K562 (cell line): ENCODE results near the gene LCE3A. TPM values are rescaled to one million over a fixed set of nuclear protein-coding genes. Genes with fewer than 3 reads are reported as not detected.

Source experiments
- ATAC-seq: fragments of 200-7000 bp; cut with Tn5 transposase; 3 replicates; pipeline ENCODE4 v1.9.1; 2020; ENCODE audit warnings: moderate library complexity
- BruUV-seq: library from RNA; stranded (reverse); fragments of 400-500 nt; replicated peaks from 2 replicates; lab custom pipeline; 2021; lab: Mats Ljungman, UMichigan
- CTCF ChIA-PET: fragments of 300-600 bp; formaldehyde crosslinking; extraction: SDS; loops from one replicate; lab custom pipeline; 2021; ENCODE audit warnings: low intra/inter-chr PET ratio; lab: Yijun Ruan, JAX
- POLR2A ChIA-PET: fragments of 300-600, 350-650 bp; sonication (Branson Sonifier 250); formaldehyde crosslinking; extraction: SDS; loops from one replicate; lab custom pipeline; 2021; ENCODE audit warnings: antibody characterized with exemption, inconsistent platforms; lab: Yijun Ruan, JAX
- DNase-seq, 4 experiments: peaks; one replicate each; pipeline versions ENCODE4 v3.0.0 to v3.0.0-alpha.2; 2011 to 2018; ENCODE audit warnings: low spot score in 3 of 4, mixed read lengths in 3 of 4; ENCODE audit errors: extremely low read depth in 1 of 4
- FAIRE-seq: peaks from 2 replicates; lab custom pipeline; 2011; peaks lifted over from hg19 to GRCh38; lab: Jason Lieb, UNC
- H2AFZ ChIP-seq: 2 replicates; pipeline ENCODE4 v1.6.0; 2011; ENCODE audit warnings: low read depth, low read length, control low read depth, inconsistent platforms
- H3K27ac ChIP-seq: fragments of 200-600 bp; 3 replicates; pipeline ENCODE4 v1.8.0; 2011; ENCODE audit warnings: low read depth, mild to moderate bottlenecking, control low read depth, inconsistent platforms, low read length, moderate library complexity, mixed read lengths; ENCODE audit errors: extremely low read depth
- H3K27me3 ChIP-seq, 2 experiments: fragments of 300-600 bp in 1 of 2; 2 replicates in 1 of 2; 3 replicates in 1 of 2; pipeline versions ENCODE4 v1.6.0 to v1.8.0; 2011; ENCODE audit warnings: inconsistent platforms in 2 of 2, low read length in 2 of 2, mild to moderate bottlenecking in 1 of 2, mixed read lengths in 1 of 2, moderate library complexity in 1 of 2; ENCODE audit not compliant: control insufficient read depth in 2 of 2, insufficient read depth in 2 of 2
- H3K36me3 ChIP-seq: fragments of 300-600 bp; 3 replicates; pipeline ENCODE4 v1.8.0; 2011; ENCODE audit warnings: mild to moderate bottlenecking, low read length, inconsistent platforms; ENCODE audit not compliant: control insufficient read depth, insufficient read depth
- H3K4me1 ChIP-seq, 2 experiments: fragments of 200-600 bp in 1 of 2; replicated peaks in 1 of 2; 2 replicates in 1 of 2; 3 replicates in 1 of 2; pipeline versions ENCODE4 v1.5.1 to v1.8.0; 2011; ENCODE audit warnings: inconsistent platforms in 2 of 2, low read length in 2 of 2, mild to moderate bottlenecking in 1 of 2, mixed read lengths in 1 of 2, moderate library complexity in 1 of 2; ENCODE audit not compliant: control insufficient read depth in 2 of 2, insufficient read depth in 2 of 2
- H3K4me2 ChIP-seq: 2 replicates; pipeline ENCODE4 v1.6.1; 2011; ENCODE audit warnings: low read length, control low read depth, inconsistent platforms, mixed read lengths; ENCODE audit not compliant: insufficient read depth
- H3K4me3 ChIP-seq: fragments of 200-600 bp; sonication (generic), shearing (Covaris generic); 2 replicates; pipeline ENCODE4 v1.5.1; 2016; ENCODE audit warnings: control low read depth, inconsistent platforms
- H3K79me2 ChIP-seq: fragments of 200-600 bp; 3 replicates; pipeline ENCODE4 v1.8.0; 2011; ENCODE audit warnings: low read length, inconsistent platforms; ENCODE audit not compliant: control insufficient read depth, insufficient read depth
- H3K9ac ChIP-seq, 2 experiments: 2 replicates each; pipeline versions ENCODE4 v1.6.0 to v1.6.1; 2011; ENCODE audit warnings: low read depth in 2 of 2, low read length in 2 of 2, control low read depth in 1 of 2, inconsistent platforms in 1 of 2, mild to moderate bottlenecking in 1 of 2, mixed read lengths in 1 of 2; ENCODE audit not compliant: insufficient read depth in 1 of 2
- H3K9me1 ChIP-seq: one replicate; pipeline ENCODE4 v1.6.0; 2011; ENCODE audit warnings: inconsistent platforms, mild to moderate bottlenecking, low read length, moderate library complexity; ENCODE audit not compliant: control insufficient read depth, insufficient read depth
- H3K9me3 ChIP-seq: replicated peaks from 2 replicates; pipeline ENCODE4 v1.5.1; 2011; ENCODE audit warnings: low read depth, low read length, inconsistent platforms; ENCODE audit not compliant: control insufficient read depth, insufficient read depth
- H4K20me1 ChIP-seq: replicated peaks from 2 replicates; pipeline ENCODE4 v1.6.1; 2011; ENCODE audit warnings: low read length, inconsistent platforms, mixed read lengths; ENCODE audit not compliant: control insufficient read depth, insufficient read depth
- ADNP ChIP-seq: fragments of 200-800 bp; sonication (Bioruptor generic); IDR thresholded peaks from 2 replicates; pipeline ENCODE4 v1.6.1; 2016; ENCODE audit warnings: missing genetic modification characterization, missing compliant biosample characterization
- ETV6 ChIP-seq, 3 experiments: fragments of 150-350 bp in 1 of 3; sonication (generic) in 1 of 3; formaldehyde crosslinking in 1 of 3; IDR thresholded peaks; 2 replicates each; pipeline versions ENCODE4 v1.6.1 to v1.8.0; 2014 to 2022; ENCODE audit warnings: borderline replicate concordance in 2 of 3, low read depth in 2 of 3, antibody characterized with exemption in 1 of 3, low read length in 1 of 3, mild to moderate bottlenecking in 1 of 3, missing genetic modification reagents in 1 of 3
- HDAC3 ChIP-seq: fragments of 450-650 bp; IDR thresholded peaks from 2 replicates; pipeline ENCODE4 v1.6.1; 2018; ENCODE audit warnings: borderline replicate concordance, mild to moderate bottlenecking, moderate library complexity; ENCODE audit not compliant: partially characterized antibody
- MCM3 ChIP-seq: fragments of 450-650 bp; IDR thresholded peaks from 2 replicates; pipeline ENCODE4 v1.6.1; 2016
- MCM5 ChIP-seq: fragments of 450-650 bp; IDR thresholded peaks from 2 replicates; pipeline ENCODE4 v1.6.1; 2016; ENCODE audit warnings: low read depth
- SMARCC2 ChIP-seq: fragments of 450-650 bp; IDR thresholded peaks from 2 replicates; pipeline ENCODE4 v1.6.1; 2017; ENCODE audit warnings: antibody characterized with exemption, moderate library complexity, mild to moderate bottlenecking, low read depth
- SRF ChIP-seq, 2 experiments: fragments of 250-450, 450-650 bp in 1 of 2; sonication (Bioruptor Pico) in 1 of 2; sonication (generic) in 1 of 2; formaldehyde crosslinking; IDR thresholded peaks; 2 replicates each; pipeline versions ENCODE4 v1.5.0 to v1.5.1; 2020 to 2022; ENCODE audit warnings: mild to moderate bottlenecking in 1 of 2, missing genetic modification reagents in 1 of 2
- TCF3 ChIP-seq: sonication (generic); formaldehyde crosslinking; IDR thresholded peaks from 2 replicates; pipeline ENCODE4 v1.4.0; 2020; ENCODE audit warnings: mild to moderate bottlenecking, missing genetic modification reagents
- TSC22D4 ChIP-seq: fragments of 450-650 bp; IDR thresholded peaks from 2 replicates; pipeline ENCODE4 v1.6.1; 2016; ENCODE audit warnings: missing genetic modification characterization, missing biosample characterization, control low read depth
- ZNF431 ChIP-seq: sonication (generic); formaldehyde crosslinking; IDR thresholded peaks from 2 replicates; pipeline ENCODE4 v1.8.0; 2022; ENCODE audit warnings: mild to moderate bottlenecking, missing genetic modification reagents
- ZNF668 ChIP-seq: fragments of 250-450 bp; sonication (Bioruptor Pico); IDR thresholded peaks from 2 replicates; pipeline ENCODE4 v1.8.0; 2022; ENCODE audit warnings: mild to moderate bottlenecking, inconsistent platforms
- ZNF76 ChIP-seq: fragments of 250-450 bp; sonication (Bioruptor Pico); IDR thresholded peaks from 2 replicates; pipeline ENCODE4 v1.4.0; 2020; ENCODE audit warnings: mild to moderate bottlenecking, moderate library complexity, borderline replicate concordance
- ZNF785 ChIP-seq: fragments of 250-450 bp; sonication (Bioruptor Pico); IDR thresholded peaks from 2 replicates; pipeline ENCODE4 v1.4.0; 2020; ENCODE audit warnings: mild to moderate bottlenecking
- WGBS: fragments of 100-300 bp; shearing (Covaris generic); methylation state at CpG from one replicate; pipeline ENCODE4 v1.1.6; 2016; ENCODE audit warnings: low coverage, mixed read lengths; ENCODE audit not compliant: insufficient coverage; ENCODE audit errors: missing lambda C conversion rate; 5-methylcytosine and 5-hydroxymethylcytosine counted together
- in situ Hi-C: fragments of 300-500 bp; cut with MboI; formaldehyde crosslinking; loops from 4 replicates; pipeline ENCODE4 v1.15.0; 2018; ENCODE audit warnings: inconsistent platforms, mixed read lengths
- intact Hi-C: fragments of 100-400 bp; cut with micrococcal nuclease; formaldehyde crosslinking; loops from 2 replicates; pipeline ENCODE4 v1.14.2; 2022
- polyA plus RNA-seq, 8 experiments: library from polyadenylated mRNA; depleted of rRNA in 4 of 8; stranded (reverse) in 5 of 8; unstranded in 3 of 8; fragments of >200 nt; fragmentation: Nextera tagmentation in 2 of 8; fragmentation: Illumina TruSeq in 1 of 8; extraction: Ambion mirVana in 2 of 8; extraction: Trizol in 1 of 8; gene quantifications; 2 replicates each; pipeline versions ENCODE4 v1.2.1 to v1.2.3, GENCODE V29; 2011 to 2014; ENCODE audit warnings: inconsistent platforms in 1 of 8, missing spikeins in 1 of 8
- total RNA-seq, 7 experiments: library from RNA; depleted of rRNA in 6 of 7; stranded (reverse); fragments of >200 nt in 6 of 7; fragmentation: Illumina TruSeq in 2 of 7; extraction: Trizol in 2 of 7; gene quantifications; 2 replicates each; pipeline versions ENCODE4 v1.2.1 to v1.2.3, GENCODE V29; 2011 to 2021; ENCODE audit warnings: low replicate concordance in 1 of 7
- TF ChIP-seq, protein P1 (sequence below): fragments of 250-450 bp; sonication (Bioruptor Pico); IDR thresholded peaks from 2 replicates; pipeline ENCODE4 v1.4.0; 2020; ENCODE audit warnings: mild to moderate bottlenecking, moderate library complexity, borderline replicate concordance
- TF ChIP-seq, protein P2 (sequence below): fragments of 450-650 bp; IDR thresholded peaks from 2 replicates; pipeline ENCODE4 v1.6.1; 2014; ENCODE audit warnings: low read depth, mild to moderate bottlenecking, moderate library complexity, borderline replicate concordance
- TF ChIP-seq, protein P3 (sequence below): fragments of 450-650 bp; formaldehyde crosslinking; IDR thresholded peaks from 2 replicates; pipeline ENCODE4 v1.4.0; 2020; ENCODE audit warnings: mild to moderate bottlenecking, moderate library complexity
- TF ChIP-seq, protein P4 (sequence below): fragments of 250-450 bp; sonication (Bioruptor Pico); IDR thresholded peaks from 2 replicates; pipeline ENCODE4 v1.4.0; 2020

Gene LCE3A
- total and polyA plus RNA-seq, 9 of the 15 experiments (the other 6 are each of a cell fraction or from before 2014, with no cell fraction given), result not detected

DNA sequence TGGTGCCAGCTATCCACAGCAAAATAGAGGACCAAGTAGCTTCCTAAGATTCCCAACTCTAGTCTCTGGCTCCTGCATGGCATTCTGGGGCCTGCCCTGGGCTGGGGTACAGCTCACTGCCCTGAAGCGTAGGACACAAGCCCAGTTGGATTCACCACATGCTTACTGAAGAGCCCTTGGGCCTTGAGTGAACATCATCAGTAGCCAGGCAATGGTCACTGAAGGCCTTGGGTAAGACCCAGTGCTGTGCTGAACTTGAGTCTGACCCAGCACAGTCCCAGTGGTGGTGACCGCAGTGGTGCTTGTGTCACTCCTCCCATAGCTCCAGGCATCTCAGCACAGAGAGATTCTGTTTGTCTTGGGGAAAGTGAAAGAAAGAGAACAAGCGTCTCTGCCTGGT lies 7.7 kb upstream of the LCE3A start:
- 0% methylated on average over 3 of the region's 3 CpGs for WGBS
- H3K9ac ChIP-seq, result no peak overlapping the region
- H3K27me3 ChIP-seq, result no peaks in the 10 kb centered on the region
- no peaks in the 10 kb centered on the region for H3K4me1 ChIP-seq
- DNase-seq (no peak), ATAC-seq (no peak), FAIRE-seq (no peak)
- in situ Hi-C loops, result no loop called here
- H3K4me2 ChIP-seq, result no peak overlapping the region
- no peaks in the 10 kb centered on the region for H3K9me3 ChIP-seq
- no peaks in the 10 kb centered on the region for H3K79me2 ChIP-seq
- no TSS peak for BruUV-seq
- ChIA-PET POLR2A (no interaction called here), CTCF (no interaction called here)
- H3K4me3 ChIP-seq, result no peak overlapping the region
- H4K20me1 ChIP-seq, result no peaks in the 10 kb centered on the region
- H3K27ac ChIP-seq, result no peak overlapping the region
- intact Hi-C loops, result no loop called here
- no peaks in the 10 kb centered on the region for H3K9me1 ChIP-seq
- H3K36me3 ChIP-seq, result no peaks in the 10 kb centered on the region
- H2AFZ ChIP-seq, result no peak overlapping the region
- no peak for TF ChIP-seq SMARCC2
- no peak for TF ChIP-seq TSC22D4 (tag)
- TF ChIP-seq ETV6 (IDR thresholded peaks at IDR 0.05; ENCODE audit: borderline replicate concordance in 1 of 2, low read depth in 2 of 2, low read length in 1 of 2), result no peak
- TF ChIP-seq ETV6 (CRISPR knock-in tag; IDR thresholded peaks at IDR 0.05; ENCODE audit: borderline replicate concordance), result no peak
- TF ChIP-seq, protein P1, sequence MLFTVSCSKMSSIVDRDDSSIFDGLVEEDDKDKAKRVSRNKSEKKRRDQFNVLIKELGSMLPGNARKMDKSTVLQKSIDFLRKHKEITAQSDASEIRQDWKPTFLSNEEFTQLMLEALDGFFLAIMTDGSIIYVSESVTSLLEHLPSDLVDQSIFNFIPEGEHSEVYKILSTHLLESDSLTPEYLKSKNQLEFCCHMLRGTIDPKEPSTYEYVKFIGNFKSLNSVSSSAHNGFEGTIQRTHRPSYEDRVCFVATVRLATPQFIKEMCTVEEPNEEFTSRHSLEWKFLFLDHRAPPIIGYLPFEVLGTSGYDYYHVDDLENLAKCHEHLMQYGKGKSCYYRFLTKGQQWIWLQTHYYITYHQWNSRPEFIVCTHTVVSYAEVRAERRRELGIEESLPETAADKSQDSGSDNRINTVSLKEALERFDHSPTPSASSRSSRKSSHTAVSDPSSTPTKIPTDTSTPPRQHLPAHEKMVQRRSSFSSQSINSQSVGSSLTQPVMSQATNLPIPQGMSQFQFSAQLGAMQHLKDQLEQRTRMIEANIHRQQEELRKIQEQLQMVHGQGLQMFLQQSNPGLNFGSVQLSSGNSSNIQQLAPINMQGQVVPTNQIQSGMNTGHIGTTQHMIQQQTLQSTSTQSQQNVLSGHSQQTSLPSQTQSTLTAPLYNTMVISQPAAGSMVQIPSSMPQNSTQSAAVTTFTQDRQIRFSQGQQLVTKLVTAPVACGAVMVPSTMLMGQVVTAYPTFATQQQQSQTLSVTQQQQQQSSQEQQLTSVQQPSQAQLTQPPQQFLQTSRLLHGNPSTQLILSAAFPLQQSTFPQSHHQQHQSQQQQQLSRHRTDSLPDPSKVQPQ (CRISPR knock-in tag), result no peak
- TF ChIP-seq ZNF668 (CRISPR knock-in tag), result no peak
- TF ChIP-seq TCF3, result no peak
- TF ChIP-seq MCM5, result no peak
- no peak for TF ChIP-seq HDAC3
- TF ChIP-seq ZNF785 (CRISPR knock-in tag), result no peak
- TF ChIP-seq, protein P2, sequence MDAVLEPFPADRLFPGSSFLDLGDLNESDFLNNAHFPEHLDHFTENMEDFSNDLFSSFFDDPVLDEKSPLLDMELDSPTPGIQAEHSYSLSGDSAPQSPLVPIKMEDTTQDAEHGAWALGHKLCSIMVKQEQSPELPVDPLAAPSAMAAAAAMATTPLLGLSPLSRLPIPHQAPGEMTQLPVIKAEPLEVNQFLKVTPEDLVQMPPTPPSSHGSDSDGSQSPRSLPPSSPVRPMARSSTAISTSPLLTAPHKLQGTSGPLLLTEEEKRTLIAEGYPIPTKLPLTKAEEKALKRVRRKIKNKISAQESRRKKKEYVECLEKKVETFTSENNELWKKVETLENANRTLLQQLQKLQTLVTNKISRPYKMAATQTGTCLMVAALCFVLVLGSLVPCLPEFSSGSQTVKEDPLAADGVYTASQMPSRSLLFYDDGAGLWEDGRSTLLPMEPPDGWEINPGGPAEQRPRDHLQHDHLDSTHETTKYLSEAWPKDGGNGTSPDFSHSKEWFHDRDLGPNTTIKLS, result no peak
- TF ChIP-seq, protein P3, sequence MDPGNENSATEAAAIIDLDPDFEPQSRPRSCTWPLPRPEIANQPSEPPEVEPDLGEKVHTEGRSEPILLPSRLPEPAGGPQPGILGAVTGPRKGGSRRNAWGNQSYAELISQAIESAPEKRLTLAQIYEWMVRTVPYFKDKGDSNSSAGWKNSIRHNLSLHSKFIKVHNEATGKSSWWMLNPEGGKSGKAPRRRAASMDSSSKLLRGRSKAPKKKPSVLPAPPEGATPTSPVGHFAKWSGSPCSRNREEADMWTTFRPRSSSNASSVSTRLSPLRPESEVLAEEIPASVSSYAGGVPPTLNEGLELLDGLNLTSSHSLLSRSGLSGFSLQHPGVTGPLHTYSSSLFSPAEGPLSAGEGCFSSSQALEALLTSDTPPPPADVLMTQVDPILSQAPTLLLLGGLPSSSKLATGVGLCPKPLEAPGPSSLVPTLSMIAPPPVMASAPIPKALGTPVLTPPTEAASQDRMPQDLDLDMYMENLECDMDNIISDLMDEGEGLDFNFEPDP (CRISPR knock-in tag), result no peak
- TF ChIP-seq MCM3, result no peak
- TF ChIP-seq SRF (CRISPR knock-in tag; IDR thresholded peaks at IDR 0.05), result no peak
- TF ChIP-seq ZNF431 (CRISPR knock-in tag), result no peak
- no peak for TF ChIP-seq ADNP (tag)
- no peak for TF ChIP-seq ZNF76 (CRISPR knock-in tag)
- TF ChIP-seq, protein P4, sequence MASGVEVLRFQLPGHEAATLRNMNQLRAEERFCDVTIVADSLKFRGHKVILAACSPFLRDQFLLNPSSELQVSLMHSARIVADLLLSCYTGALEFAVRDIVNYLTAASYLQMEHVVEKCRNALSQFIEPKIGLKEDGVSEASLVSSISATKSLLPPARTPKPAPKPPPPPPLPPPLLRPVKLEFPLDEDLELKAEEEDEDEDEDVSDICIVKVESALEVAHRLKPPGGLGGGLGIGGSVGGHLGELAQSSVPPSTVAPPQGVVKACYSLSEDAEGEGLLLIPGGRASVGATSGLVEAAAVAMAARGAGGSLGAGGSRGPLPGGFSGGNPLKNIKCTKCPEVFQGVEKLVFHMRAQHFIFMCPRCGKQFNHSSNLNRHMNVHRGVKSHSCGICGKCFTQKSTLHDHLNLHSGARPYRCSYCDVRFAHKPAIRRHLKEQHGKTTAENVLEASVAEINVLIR (CRISPR knock-in tag), result no peak
